A673 (cell line): ENCODE data around the gene PLCL1.

Experiments used
- CTCF ChIP-seq: fragments of 300-800, 200-600 bp; sonication (generic); conservative IDR thresholded peaks from 2 replicates; pipeline ENCODE4 v1.5.1; 2017; ENCODE audit warnings: low read depth, mild to moderate bottlenecking, antibody characterized with exemption, low read length, moderate library complexity, mixed read lengths
- EZH2 ChIP-seq: fragments of 200-600 bp; sonication (generic); IDR thresholded peaks from 2 replicates; pipeline ENCODE4 v1.6.1; 2017; ENCODE audit warnings: borderline replicate concordance, low read depth, mild to moderate bottlenecking, mixed read lengths, antibody characterized with exemption, low read length; ENCODE audit not compliant: poor library complexity, severe bottlenecking

GRCh38 chr2:197939787-197940186, 135.4 kb downstream of the PLCL1 start:
- TF ChIP-seq CTCF: no peak
- no peak for TF ChIP-seq EZH2
